Stimulated activated CD4-positive, alpha-beta T cell treated with anti-CD3 and anti-CD28 coated beads, Interleukin-15, amount 100 ng/mL, for 48 hours (primary cell): Measurements from ENCODE around the gene CHAF1B.

Experiments
- DNase-seq, 2 donors: peaks; one replicate each; pipeline ENCODE4 v3.0.0-alpha.2; 2020; ENCODE audit warnings: low read depth in 2 of 2

Gene CHAF1B

GRCh38 chr21:36461918-36462486 lies 76.8 kb downstream of the CHAF1B start:
- DNase-seq = no peak

- no peak for DNase-seq
Measured at GRCh38 chr21:36463204-36463603, 78.0 kb downstream of the CHAF1B start.

- DNase-seq = no peak
Measured at GRCh38 chr21:36463991-36464390, 78.8 kb downstream of the CHAF1B start.

GRCh38 chr21:36464590-36464989 lies 79.4 kb downstream of the CHAF1B start:
- no peak for DNase-seq

GRCh38 chr21:36465478-36465877 lies 80.3 kb downstream of the CHAF1B start:
- DNase-seq = no peak

GRCh38 chr21:36466061-36466511 lies 80.9 kb downstream of the CHAF1B start:
- no peak for DNase-seq
